H7 (cell line): ENCODE results near the gene ATRIP. TPM values are rescaled to one million over a fixed set of nuclear protein-coding genes. Genes with fewer than 3 reads are reported as not detected.

Experiments
- DNase-seq: peaks from one replicate; pipeline ENCODE4 v3.0.0; 2012
- H3K27me3 ChIP-seq: 2 replicates; pipeline ENCODE4 v1.6.0; 2011; ENCODE audit warnings: mild to moderate bottlenecking, low read length; ENCODE audit not compliant: control insufficient read depth, insufficient read depth
- H3K36me3 ChIP-seq: replicated peaks from 2 replicates; pipeline ENCODE4 v1.5.1; 2011; ENCODE audit warnings: low read length; ENCODE audit not compliant: control insufficient read depth, insufficient read depth
- H3K4me3 ChIP-seq: 2 replicates; pipeline ENCODE4 v1.5.1; 2011; ENCODE audit warnings: low read depth, mild to moderate bottlenecking, control low read depth, low read length, moderate library complexity; ENCODE audit not compliant: insufficient read depth
- total RNA-seq: library from RNA; depleted of rRNA; stranded (reverse); fragments of >200 nt; shearing (Covaris generic); gene quantifications from 2 replicates; pipeline ENCODE4 v1.2.3, GENCODE V29; 2014

ATRIP gene
- total RNA-seq, 1 experiment from 2014 or later = 18.5 TPM

DNA sequence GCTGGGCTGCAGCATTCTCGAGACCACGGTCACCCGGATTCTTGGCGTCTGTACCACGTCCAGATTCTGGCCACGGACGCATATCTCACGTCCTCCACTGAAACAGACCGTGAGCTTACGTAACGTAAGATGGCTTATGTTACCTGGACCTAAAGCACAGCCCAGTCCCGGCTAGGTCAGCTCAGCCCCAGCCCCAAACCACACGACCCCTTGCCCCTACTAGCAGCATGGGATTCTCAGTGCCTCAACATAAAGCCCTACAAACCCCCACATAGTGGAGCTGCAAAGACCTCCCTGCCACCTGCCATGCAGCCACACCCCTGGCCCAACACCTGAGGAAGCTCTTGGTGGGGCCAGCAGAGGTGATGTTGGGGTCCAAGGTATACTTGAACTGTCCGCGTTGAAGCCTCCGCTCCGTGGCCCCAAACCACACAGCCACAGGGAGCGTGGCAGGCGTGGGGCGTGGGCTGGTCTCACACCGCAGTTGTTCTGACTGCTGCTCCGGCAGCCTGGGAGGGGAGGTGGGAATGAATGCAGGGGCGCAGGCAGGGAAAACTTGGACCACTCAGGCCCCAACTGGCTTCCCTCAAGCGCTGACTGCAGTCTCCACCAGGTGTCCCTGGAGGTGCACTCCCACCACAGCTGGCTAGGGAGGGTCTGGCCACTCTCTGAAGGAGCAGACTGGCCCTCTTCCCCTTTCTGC is 31.1 kb upstream of the ATRIP start:
- Histone ChIP-seq H3K4me3 (no peak overlapping the region), H3K27me3 (no peaks in the 10 kb centered on the region; the same call in 1 of the 2 replicates), H3K36me3 (peaks cover 60% of the 10 kb centered on the region)
- DNase-seq = no peak

DNA sequence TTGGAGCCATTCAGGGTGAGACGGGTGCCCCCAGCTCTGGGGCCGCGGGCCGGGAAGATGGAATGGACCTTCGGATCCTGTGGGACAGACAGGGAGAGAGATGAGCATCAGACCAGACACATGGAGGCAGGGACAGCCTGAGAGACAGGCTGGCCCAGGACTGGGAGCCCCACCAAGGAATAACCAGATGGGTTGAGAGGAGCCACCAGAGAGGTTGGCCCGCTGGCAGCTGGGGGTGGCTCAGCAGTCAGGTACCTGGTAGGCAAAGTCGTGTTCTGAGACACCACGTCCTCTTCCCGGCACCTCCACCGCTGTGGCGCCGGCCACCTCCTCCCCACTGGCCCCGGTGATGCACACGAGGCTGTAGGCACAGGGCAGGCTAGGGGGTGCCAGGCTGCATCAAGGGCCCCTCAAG is 30.4 kb upstream of the ATRIP start:
- DNase-seq = no peak
- Histone ChIP-seq H3K27me3 (no peaks in the 10 kb centered on the region; the same call in 1 of the 2 replicates), H3K36me3 (peaks cover 56% of the 10 kb centered on the region), H3K4me3 (no peak overlapping the region)

DNA sequence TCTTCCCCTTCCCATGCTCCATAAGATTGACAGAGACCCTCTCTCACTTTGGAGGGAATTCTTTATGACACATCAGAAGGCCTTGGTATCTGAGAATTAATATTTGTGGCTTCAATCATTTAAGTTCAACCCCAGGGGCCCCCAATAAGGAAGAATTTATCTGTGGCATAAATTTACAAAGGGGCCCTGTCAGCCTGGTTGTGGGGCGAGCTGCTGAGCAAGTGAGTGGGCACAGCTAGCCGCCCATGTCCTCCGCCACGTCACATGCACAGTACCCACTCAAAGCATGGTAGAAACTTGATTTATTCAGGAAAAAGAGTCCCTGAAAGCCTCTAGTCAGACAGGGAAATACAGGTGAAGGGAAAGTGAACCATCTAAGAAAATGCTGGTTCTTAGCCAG is 30.0 kb upstream of the ATRIP start:
- DNase-seq = no peak
- peaks cover 54% of the 10 kb centered on the region for H3K36me3 ChIP-seq

DNA sequence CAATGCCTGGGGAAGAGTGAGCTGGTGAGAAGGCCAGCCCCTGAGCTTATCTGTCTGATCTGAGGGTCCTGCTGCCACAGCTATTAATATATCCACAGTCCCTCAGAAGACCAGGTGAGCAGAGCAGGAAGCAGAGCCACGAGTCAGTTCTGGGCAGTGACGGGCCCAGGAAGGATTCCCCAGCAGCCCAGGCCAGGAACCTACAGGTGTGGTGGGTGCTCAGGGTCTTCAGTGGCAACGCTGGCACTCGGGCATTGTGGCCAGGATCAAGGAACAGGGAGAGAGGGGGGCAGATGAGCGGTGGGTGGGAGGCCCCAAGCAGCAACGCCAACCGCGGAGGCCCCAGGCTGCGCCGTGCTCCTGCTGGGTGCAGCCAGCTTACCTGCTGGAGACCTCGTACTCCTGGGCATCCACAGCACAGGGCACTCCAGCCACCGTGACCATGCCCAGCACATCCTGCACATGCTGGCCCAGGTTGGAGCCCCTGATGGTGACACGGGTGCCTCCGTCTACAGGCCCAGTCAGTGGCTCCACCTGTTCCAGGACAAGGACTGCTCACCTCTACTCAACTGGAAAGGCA is 28.9 kb upstream of the ATRIP start:
- Histone ChIP-seq H3K27me3 (no peaks in the 10 kb centered on the region; the same call in 1 of the 2 replicates), H3K4me3 (no peak overlapping the region), H3K36me3 (peaks cover 45% of the 10 kb centered on the region)
- DNase-seq = no peak

More for the DNA sequence above, 30.0 kb upstream of the ATRIP start:
- Histone ChIP-seq H3K4me3 (no peak overlapping the region), H3K27me3 (no peaks in the 10 kb centered on the region; the same call in 1 of the 2 replicates)

DNA sequence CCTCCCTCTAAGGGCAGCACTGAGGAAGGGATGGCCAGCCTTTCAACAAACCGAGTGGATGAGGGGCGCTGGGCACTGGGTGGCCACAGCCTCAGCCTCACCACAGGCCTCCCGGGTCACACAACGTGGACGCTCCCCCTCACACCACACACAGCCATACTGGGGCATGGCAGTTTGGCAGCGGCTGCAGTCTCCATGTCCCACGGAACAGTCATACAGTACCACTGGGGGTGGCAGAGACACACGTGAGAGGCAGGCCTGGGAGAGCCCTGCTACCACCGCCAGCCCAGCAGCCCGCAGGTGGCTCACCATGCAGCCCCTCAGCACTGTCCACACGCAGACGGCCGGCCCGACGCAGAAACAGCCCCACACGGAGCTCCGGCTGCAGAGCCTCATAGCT is 28.4 kb upstream of the ATRIP start:
- no peak for DNase-seq
- Histone ChIP-seq H3K27me3 (no peaks in the 10 kb centered on the region; the same call in 1 of the 2 replicates), H3K4me3 (no peak overlapping the region), H3K36me3 (peaks cover 40% of the 10 kb centered on the region)

DNA sequence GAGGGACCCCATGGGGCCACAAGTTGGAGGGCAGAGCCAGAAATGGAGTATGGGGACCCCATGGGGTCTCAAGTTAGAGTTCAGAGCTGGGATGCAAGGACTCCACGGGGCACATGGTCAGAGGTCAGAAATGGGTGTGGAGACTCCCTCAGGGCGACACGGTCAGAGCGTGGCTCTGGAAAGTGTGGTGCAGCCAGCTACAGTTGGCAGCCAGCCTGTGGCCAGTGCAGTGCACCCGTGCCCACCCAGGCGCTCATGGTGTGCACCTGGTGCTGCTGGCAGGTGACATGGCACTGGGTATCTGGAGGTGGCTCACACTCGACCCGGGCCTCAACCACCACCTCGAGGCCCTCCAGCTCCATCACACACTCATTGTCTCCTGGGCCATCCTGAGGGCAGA is 27.9 kb upstream of the ATRIP start:
- H3K4me3 ChIP-seq = no peak overlapping the region
- no peak for DNase-seq
- H3K36me3 ChIP-seq = peaks cover 37% of the 10 kb centered on the region
- no peaks in the 10 kb centered on the region; the same call in 1 of the 2 replicates for H3K27me3 ChIP-seq

DNA sequence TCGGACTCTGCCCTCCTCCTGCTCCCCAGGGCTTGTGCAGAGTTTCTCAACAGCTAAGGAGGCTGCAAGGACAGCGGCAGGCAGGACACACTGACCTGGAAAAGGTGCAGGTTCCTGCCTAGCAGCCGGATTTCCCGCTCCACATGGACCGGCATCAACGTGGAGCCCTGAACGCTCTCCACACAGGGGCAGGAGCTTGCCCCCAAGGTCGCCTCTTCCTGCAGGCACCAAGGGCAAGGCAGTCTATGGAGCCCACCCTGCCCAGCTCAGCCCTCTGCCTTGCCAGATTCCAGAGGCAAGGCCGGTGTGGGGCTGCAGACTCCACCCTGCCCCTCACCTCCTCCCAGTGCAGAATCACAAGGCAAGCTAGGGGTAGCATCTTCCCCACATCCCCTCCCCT is 27.4 kb upstream of the ATRIP start:
- DNase-seq = no peak
- H3K27me3 ChIP-seq = no peaks in the 10 kb centered on the region; the same call in 1 of the 2 replicates
- no peak overlapping the region for H3K4me3 ChIP-seq
- H3K36me3 ChIP-seq = peaks cover 34% of the 10 kb centered on the region

DNA sequence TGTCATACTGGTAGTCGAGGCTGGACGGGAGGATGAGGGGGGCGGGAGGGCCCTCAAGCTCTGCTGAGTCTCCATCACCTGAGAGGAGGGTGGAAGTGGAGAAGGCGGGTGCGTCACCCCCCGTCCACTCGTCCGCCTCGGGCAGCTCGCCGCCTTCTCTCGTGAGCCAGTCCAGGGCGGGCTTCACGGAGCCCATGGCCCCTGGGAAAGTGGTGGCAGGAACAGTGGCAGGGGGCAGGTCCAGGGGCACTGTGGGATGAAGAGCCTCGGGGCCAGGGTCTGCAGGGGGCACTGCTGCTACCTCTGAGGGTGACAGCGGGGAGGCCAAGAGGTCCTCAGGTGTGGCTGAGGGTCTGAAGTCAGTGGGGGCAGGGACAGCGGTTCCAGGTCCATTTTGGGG is 26.9 kb upstream of the ATRIP start:
- peaks cover 31% of the 10 kb centered on the region for H3K36me3 ChIP-seq
- no peak overlapping the region for H3K4me3 ChIP-seq
- H3K27me3 ChIP-seq = no peaks in the 10 kb centered on the region; the same call in 1 of the 2 replicates
- no peak for DNase-seq

DNA sequence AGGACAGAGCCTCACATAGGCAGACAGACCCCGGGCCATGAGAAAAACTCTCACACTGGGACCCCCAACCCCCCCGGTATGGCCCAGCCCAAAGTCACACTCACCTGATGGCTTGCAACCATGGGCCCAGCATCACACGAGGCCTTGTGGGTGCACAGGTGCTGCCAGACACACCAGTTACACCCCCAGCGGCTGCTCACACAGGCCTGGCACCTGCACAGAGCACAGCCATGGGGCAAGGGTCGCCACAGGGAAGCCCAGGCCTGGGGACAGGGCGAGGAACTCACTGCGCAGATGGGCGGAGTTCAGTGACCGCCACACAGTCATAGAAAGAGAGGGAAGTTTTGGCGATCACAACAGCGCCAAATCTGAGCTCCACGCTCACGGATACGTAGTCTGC is 26.0 kb upstream of the ATRIP start:
- no peak for DNase-seq
- H3K36me3 ChIP-seq = peaks cover 21% of the 10 kb centered on the region
- H3K27me3 ChIP-seq = no peaks in the 10 kb centered on the region; the same call in 1 of the 2 replicates
- H3K4me3 ChIP-seq = no peak overlapping the region

DNA sequence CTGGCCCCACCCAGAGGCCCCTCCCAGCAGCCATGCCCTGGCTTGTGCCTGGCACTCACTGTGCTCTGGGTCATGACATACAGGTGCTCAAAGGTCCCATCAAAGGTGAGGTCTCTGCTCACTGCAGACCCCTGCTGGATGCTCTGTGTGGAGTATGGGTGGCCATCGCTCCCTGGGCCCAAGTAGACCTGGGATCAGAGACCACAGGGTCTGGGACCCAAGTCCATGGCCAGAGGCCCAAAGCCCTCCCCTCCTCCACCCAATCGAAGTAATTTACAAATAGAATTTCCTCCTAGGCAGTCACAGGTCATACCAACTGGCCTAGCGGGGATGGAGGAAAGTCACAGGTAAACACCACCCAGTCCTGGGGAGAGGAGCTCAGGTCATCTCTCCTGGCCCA is 24.3 kb upstream of the ATRIP start:
- H3K36me3 ChIP-seq = peaks cover 13% of the 10 kb centered on the region
- H3K4me3 ChIP-seq = no peak overlapping the region
- DNase-seq = no peak
- H3K27me3 ChIP-seq = no peaks in the 10 kb centered on the region

DNA sequence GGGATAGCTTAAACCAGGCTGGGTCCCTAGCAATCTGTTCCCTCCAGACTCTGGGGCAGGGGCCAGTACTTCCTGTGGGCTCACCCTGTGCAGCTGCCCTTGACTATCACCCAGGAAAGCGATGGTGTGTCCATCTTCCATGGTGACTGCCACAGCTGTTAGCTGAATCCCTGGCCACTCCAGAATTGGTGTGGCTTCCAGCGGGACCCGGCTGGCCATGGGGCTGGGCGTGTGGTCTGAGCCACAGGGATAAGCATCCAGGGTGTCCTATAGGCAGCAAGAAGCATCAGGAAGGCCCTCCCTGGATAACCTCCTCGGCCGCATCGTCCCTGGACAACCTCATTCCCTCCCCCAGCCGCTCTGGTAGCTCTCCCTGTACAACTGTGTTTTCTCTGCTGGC is 23.9 kb upstream of the ATRIP start:
- Histone ChIP-seq H3K27me3 (no peaks in the 10 kb centered on the region), H3K36me3 (peaks cover 13% of the 10 kb centered on the region), H3K4me3 (no peak overlapping the region)
- no peak for DNase-seq

DNA sequence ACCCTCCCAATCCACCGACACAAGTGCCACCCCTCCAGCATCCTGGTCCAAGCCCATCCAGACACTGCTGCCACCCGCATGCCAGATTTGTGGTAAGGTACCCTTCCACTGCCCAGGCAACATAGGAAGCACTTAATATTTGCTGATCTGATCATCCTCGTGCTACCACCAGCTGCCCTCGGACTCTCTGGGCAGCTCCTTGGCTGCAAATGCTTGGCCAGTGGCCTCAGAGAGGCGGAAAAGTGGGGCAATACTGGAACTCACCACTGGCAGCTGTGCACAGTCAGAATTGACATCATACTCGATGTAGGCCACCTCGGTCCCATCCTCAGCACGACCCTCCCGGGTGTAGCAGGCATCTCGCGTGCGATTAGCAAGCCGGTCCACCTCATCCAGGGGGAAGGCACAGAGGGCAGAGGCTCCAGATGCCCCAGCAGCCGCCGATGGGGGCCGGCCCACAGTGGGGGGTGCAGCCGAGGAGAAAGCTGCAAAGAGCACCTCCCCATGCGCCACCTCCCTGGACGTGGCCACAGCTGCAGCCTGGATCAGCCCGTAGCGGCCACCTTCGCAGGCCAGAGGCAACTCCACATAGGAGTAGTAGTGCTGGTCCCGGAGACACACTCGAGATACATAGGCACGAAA is 23.2 kb upstream of the ATRIP start:
- Histone ChIP-seq H3K4me3 (no peak overlapping the region), H3K36me3 (peaks cover 10% of the 10 kb centered on the region), H3K27me3 (no peaks in the 10 kb centered on the region)
- peak; percentile 29 for DNase-seq

DNA sequence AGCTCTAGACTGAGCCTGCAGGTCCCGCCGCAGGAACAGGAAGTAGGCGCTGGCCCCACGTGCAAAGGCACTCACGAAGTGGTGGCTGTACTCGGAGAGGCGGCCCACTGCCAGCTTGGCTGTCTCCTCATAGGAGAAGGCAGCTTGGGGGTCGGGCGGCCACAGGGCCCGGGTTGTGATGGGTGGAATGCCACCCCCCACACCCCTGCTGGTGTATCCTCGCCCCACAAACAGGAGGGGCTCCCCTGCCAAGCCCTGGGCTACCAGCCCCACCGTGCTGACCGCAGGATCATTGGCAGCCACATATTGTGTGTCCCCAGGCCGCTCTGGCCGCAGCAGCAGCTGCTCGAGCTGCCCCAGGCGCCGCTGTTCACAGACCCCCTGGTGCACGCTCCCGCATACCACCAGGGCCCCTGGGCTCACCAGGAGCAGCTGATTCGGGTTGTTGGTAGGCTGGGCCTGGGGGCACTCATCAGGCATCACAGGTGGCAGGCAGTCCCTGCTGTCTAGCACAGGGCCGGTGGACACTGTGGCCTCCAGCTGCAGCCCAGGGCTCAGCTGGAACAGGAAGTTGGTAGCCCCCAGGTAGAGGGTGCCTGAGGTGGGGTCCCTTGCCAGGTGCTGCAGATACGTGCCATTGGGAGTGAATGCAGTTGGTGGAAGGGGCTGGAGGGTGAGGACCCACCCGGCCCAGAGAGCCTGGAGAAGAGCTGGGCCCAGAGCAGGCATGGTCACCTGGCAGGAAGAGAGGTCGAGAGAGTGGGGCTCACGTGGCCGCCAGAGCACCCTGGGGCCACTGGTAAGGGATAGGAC is 22.4 kb upstream of the ATRIP start:
- peak; percentile 60 for DNase-seq

DNA sequence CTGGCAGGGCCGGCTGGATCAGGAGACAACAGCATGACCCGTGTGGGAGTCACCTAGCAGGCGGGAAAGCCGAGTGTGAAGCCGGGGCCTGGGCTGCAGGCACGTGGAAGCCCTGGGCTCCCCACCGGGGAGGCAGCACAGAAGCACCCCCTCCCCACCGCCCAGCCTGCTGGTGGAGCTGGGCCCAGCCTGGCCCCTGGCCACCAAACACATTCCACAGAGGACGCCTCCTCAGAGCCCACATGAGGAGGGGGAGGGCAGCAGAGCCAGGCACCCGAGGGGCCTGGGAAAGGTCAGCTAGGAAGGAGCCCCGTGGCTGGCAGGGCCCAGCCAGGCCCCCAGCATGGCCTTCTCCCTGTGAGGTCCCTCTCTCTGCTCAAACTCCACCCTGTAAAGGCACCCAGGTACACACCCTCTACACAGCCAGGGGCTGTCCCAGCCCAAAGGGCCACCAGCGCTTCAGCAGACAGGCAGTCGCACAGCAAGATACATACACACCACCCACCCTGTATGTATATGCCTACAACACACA is 21.2 kb upstream of the ATRIP start:
- no peaks in the 10 kb centered on the region for H3K27me3 ChIP-seq

More for the DNA sequence above, 22.4 kb upstream of the ATRIP start:
- Histone ChIP-seq H3K27me3 (no peaks in the 10 kb centered on the region), H3K4me3 (no peak overlapping the region), H3K36me3 (peaks cover 5% of the 10 kb centered on the region)

More for the DNA sequence above, 21.2 kb upstream of the ATRIP start:
- H3K4me3 ChIP-seq = no peak overlapping the region
- DNase-seq = peak; percentile 72
- peaks cover 4% of the 10 kb centered on the region; the same call in 1 of the 2 replicates for H3K36me3 ChIP-seq
